HG02970 (cell line): ENCODE results near the gene LRCH3.

Experiments
- ATAC-seq: cut with Tn5 transposase; IDR thresholded peaks from one replicate; pipeline ENCODE4 v1.9.1; 2021; ENCODE audit warnings: mild to moderate bottlenecking, moderate library complexity, moderate number of reproducible peaks; ENCODE audit not compliant: unreplicated experiment, low FRiP score

The LRCH3 gene

GRCh38 chr3:197791892-197792647 lies 1.0 kb downstream of the LRCH3 start:
- peak; percentile 13 for ATAC-seq

- no peak for ATAC-seq
Observed at GRCh38 chr3:197793247-197793646, 2.2 kb downstream of the LRCH3 start.

- ATAC-seq = no peak
Observed at GRCh38 chr3:197794115-197794514, 3.1 kb downstream of the LRCH3 start.

GRCh38 chr3:197795200-197795599 lies 4.1 kb downstream of the LRCH3 start:
- no peak for ATAC-seq

- ATAC-seq = no peak
Observed at GRCh38 chr3:197796087-197796486, 5.0 kb downstream of the LRCH3 start.

- ATAC-seq = no peak
Observed at GRCh38 chr3:197798863-197799262, 7.8 kb downstream of the LRCH3 start.

GRCh38 chr3:197800379-197800778 lies 9.3 kb downstream of the LRCH3 start:
- no peak for ATAC-seq

- no peak for ATAC-seq
Observed at GRCh38 chr3:197801891-197802778, 11.1 kb downstream of the LRCH3 start.

GRCh38 chr3:197802779-197803459 lies 11.9 kb downstream of the LRCH3 start:
- ATAC-seq = no peak

- ATAC-seq = no peak
Observed at GRCh38 chr3:197804511-197804910, 13.5 kb downstream of the LRCH3 start.

GRCh38 chr3:197807969-197808587 lies 17.0 kb downstream of the LRCH3 start:
- no peak for ATAC-seq

GRCh38 chr3:197809356-197810020 lies 18.4 kb downstream of the LRCH3 start:
- no peak for ATAC-seq

- no peak for ATAC-seq
Observed at GRCh38 chr3:197810901-197811300, 19.8 kb downstream of the LRCH3 start.

- ATAC-seq = no peak
Observed at GRCh38 chr3:197811343-197811742, 20.3 kb downstream of the LRCH3 start.

- ATAC-seq = no peak
Observed at GRCh38 chr3:197814372-197814771, 23.3 kb downstream of the LRCH3 start.

- ATAC-seq = no peak
Observed at GRCh38 chr3:197820550-197821335, 29.7 kb downstream of the LRCH3 start.

GRCh38 chr3:197829397-197830045 lies 38.5 kb downstream of the LRCH3 start:
- ATAC-seq = no peak

GRCh38 chr3:197830308-197830966 lies 39.4 kb downstream of the LRCH3 start:
- ATAC-seq = no peak
